ENCODE results near the gene CKS1B. TPM values are rescaled to one million over a fixed set of nuclear protein-coding genes. Genes with fewer than 3 reads are reported as not detected.

CKS1B gene
- total RNA-seq, 1 experiment from 2014 or later = 258 TPM

DNA sequence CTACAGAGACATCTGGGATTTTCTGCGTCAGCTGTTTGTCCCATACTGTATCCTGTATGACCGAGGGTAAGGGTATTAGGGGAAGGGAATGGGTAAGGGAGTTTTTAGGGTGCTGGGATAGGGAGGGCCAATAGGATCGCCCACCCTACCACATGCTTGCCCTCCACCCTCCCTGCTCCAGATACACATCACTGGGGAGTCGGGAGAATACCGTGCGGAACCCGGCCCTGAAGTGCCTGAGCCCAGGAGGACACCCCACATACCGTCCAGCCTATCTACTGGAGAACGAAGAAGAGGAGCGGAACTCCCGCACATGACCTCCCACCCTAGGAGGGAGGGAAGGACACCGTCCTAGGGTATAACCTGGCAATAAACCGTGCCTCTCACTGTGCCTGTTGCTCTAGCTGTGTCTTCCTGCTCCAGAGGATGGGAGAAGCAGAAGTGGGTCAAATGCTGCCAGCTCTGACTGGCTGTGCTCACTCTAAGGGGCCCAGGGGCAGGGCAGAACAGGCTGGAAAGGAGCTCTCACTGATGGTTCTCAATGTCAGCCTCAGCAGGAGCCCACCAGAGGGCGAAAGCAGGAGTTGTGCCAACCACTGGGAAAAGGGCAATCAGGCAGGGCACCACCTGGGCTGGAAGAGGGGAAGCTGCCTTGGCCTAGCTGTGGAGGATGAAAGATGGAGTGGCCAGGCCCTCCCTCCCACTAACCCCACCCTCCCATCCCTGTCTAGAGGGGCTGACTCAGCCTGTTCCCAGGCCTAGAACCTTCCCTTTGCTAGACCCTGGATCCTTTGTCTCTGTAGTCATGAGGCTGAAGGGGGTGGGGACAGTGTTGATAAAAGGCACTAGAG lies 18.5 kb downstream of the CKS1B start:
- H3K9me3 Mint-ChIP-seq = no peaks in the 10 kb centered on the region
- ChIA-PET CTCF (interaction anchor here (0.5 to 10.3 kb wide), 23 partner anchors 9 to 180 kb away, joined by 3 to 176 read pairs (median 5); partner anchors contain the start of genes ADAM15, FLAD1, KRTCAP2 and PBXIP1), POLR2A (interaction anchor here (0.5 to 13.0 kb wide), 6 partner anchors 9 to 88 kb away, joined by 3 to 176 read pairs (median 4); partner anchors contain the start of genes CKS1B, FLAD1 and SHC1)
- H3K27ac Mint-ChIP-seq = peak overlapping the region; percentile 70
- peaks cover 19% of the 10 kb centered on the region for H3K36me3 Mint-ChIP-seq
- H3K4me3 Mint-ChIP-seq = no peak overlapping the region
- no peaks in the 10 kb centered on the region; the same call in 1 of the 2 replicates for H3K27me3 Mint-ChIP-seq (ENCODE audit: low read depth)
- no peak for TF ChIP-seq GTF2I (CRISPR knock-in tag; conservative IDR thresholded peaks at IDR 0.05)
- TF ChIP-seq, protein P1, sequence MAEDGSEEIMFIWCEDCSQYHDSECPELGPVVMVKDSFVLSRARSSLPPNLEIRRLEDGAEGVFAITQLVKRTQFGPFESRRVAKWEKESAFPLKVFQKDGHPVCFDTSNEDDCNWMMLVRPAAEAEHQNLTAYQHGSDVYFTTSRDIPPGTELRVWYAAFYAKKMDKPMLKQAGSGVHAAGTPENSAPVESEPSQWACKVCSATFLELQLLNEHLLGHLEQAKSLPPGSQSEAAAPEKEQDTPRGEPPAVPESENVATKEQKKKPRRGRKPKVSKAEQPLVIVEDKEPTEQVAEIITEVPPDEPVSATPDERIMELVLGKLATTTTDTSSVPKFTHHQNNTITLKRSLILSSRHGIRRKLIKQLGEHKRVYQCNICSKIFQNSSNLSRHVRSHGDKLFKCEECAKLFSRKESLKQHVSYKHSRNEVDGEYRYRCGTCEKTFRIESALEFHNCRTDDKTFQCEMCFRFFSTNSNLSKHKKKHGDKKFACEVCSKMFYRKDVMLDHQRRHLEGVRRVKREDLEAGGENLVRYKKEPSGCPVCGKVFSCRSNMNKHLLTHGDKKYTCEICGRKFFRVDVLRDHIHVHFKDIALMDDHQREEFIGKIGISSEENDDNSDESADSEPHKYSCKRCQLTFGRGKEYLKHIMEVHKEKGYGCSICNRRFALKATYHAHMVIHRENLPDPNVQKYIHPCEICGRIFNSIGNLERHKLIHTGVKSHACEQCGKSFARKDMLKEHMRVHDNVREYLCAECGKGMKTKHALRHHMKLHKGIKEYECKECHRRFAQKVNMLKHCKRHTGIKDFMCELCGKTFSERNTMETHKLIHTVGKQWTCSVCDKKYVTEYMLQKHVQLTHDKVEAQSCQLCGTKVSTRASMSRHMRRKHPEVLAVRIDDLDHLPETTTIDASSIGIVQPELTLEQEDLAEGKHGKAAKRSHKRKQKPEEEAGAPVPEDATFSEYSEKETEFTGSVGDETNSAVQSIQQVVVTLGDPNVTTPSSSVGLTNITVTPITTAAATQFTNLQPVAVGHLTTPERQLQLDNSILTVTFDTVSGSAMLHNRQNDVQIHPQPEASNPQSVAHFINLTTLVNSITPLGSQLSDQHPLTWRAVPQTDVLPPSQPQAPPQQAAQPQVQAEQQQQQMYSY (CRISPR knock-in tag; IDR thresholded peaks at IDR 0.05) = no peak
- no peak for TF ChIP-seq PRRX2 (CRISPR knock-in tag; IDR thresholded peaks at IDR 0.05)
- TF ChIP-seq ZNF232 (CRISPR knock-in tag; IDR thresholded peaks at IDR 0.05) = no peak
- TF ChIP-seq SOX15 (CRISPR knock-in tag; IDR thresholded peaks at IDR 0.05) = no peak
- TF ChIP-seq, protein P2, sequence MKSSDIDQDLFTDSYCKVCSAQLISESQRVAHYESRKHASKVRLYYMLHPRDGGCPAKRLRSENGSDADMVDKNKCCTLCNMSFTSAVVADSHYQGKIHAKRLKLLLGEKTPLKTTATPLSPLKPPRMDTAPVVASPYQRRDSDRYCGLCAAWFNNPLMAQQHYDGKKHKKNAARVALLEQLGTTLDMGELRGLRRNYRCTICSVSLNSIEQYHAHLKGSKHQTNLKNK (CRISPR knock-in tag; IDR thresholded peaks at IDR 0.05) = no peak
- H3K4me1 Mint-ChIP-seq = peaks cover 11% of the 10 kb centered on the region; the same call in 1 of the 2 replicates
- ATAC-seq (peak; percentile 56), DNase-seq (ENCODE audit: low spot score) (no peak)

DNA sequence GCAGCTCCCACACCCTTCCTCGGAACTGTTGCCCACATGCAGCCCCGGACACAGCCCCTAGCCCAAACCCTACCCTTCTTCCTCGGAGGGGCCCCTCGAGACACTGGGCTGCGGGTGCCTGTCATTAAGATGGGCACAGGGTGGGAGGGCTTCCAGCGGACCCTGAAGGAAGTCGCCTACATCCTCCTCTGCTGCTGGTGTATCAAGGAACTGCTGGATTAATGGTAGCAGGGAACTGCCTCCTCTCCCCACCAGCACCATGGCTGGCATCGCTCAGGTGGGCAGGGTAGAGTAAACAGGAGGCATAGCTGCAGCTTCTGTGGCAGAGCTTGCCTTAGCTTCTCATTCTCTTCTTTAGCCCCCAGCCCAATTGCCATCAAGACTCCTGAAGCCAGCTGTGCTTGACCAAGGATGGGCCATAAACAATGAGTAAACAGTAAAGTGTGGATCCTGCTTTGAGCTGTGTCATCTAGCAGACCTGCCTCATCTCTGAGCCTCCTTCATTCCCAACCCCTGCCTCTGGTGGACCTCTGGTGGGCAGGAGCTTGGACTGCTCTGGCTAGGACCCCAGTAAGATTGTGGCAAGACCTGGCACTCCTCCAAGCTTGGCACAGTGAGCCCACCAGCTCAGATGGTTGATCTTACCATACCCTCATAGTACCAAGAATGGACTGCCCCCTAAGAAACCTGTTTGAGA lies 19.2 kb downstream of the CKS1B start, which contains the start of gene LENEP:
LENEP (plus strand) TSS at position 15 of the 697 bp plus-strand sequence; CDS start at position 37, 22 bp downstream.
- H3K36me3 Mint-ChIP-seq = peaks cover 12% of the 10 kb centered on the region
- CTCF ChIA-PET = interaction anchor here (0.5 to 10.3 kb wide), 26 partner anchors 8 to 179 kb away, joined by 3 to 176 read pairs (median 5); partner anchors contain the start of genes ADAM15, FLAD1, KRTCAP2 and PBXIP1
- peaks cover 17% of the 10 kb centered on the region for H3K4me1 Mint-ChIP-seq
- TF ChIP-seq JAZF1 (CRISPR knock-in tag; IDR thresholded peaks at IDR 0.05) (no peak), GTF2I (CRISPR knock-in tag; conservative IDR thresholded peaks at IDR 0.05) (no peak), CBFB (CRISPR knock-in tag; IDR thresholded peaks at IDR 0.05; ENCODE audit: low read depth) (no peak), CREB1 (CRISPR knock-in tag; IDR thresholded peaks at IDR 0.05) (no peak), SMAD3 (CRISPR knock-in tag; IDR thresholded peaks at IDR 0.05; ENCODE audit: borderline replicate concordance) (no peak)
- TF ChIP-seq, protein P3, sequence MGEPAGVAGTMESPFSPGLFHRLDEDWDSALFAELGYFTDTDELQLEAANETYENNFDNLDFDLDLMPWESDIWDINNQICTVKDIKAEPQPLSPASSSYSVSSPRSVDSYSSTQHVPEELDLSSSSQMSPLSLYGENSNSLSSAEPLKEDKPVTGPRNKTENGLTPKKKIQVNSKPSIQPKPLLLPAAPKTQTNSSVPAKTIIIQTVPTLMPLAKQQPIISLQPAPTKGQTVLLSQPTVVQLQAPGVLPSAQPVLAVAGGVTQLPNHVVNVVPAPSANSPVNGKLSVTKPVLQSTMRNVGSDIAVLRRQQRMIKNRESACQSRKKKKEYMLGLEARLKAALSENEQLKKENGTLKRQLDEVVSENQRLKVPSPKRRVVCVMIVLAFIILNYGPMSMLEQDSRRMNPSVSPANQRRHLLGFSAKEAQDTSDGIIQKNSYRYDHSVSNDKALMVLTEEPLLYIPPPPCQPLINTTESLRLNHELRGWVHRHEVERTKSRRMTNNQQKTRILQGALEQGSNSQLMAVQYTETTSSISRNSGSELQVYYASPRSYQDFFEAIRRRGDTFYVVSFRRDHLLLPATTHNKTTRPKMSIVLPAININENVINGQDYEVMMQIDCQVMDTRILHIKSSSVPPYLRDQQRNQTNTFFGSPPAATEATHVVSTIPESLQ (CRISPR knock-in tag; IDR thresholded peaks at IDR 0.05) = no peak
- TF ChIP-seq, protein P4, sequence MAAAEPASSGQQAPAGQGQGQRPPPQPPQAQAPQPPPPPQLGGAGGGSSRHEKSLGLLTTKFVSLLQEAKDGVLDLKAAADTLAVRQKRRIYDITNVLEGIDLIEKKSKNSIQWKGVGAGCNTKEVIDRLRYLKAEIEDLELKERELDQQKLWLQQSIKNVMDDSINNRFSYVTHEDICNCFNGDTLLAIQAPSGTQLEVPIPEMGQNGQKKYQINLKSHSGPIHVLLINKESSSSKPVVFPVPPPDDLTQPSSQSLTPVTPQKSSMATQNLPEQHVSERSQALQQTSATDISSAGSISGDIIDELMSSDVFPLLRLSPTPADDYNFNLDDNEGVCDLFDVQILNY (CRISPR knock-in tag; IDR thresholded peaks at IDR 0.05) = no peak
- peak within 1 kb of the TSS; percentile 70 for H3K27ac Mint-ChIP-seq
- DNase-seq (ENCODE audit: low spot score) (no peak), ATAC-seq (no peak; the same call in 1 of the 2 replicates)
- H3K4me3 Mint-ChIP-seq = no peak within 1 kb of the TSS
- POLR2A ChIA-PET = interaction anchor here (0.7 to 13.0 kb wide), 10 partner anchors 10 to 87 kb away, joined by 3 to 176 read pairs (median 4); partner anchors contain the start of genes CKS1B, FLAD1, PYGO2 and SHC1
- H3K9me3 Mint-ChIP-seq = no peaks in the 10 kb centered on the region
- H3K27me3 Mint-ChIP-seq (ENCODE audit: low read depth) = no peaks in the 10 kb centered on the region; the same call in 1 of the 2 replicates
